OCI-LY7 (cell line): ENCODE results near the gene MYO9A. TPM values are rescaled to one million over a fixed set of nuclear protein-coding genes. Genes with fewer than 3 reads are reported as not detected.

ENCODE experiments used
- BruUV-seq: library from RNA; stranded (reverse); fragments of 400-500 nt; replicated peaks from 2 replicates; lab custom pipeline; 2021; lab: Mats Ljungman, UMichigan
- CTCF ChIA-PET: fragments of 300-600 bp; sonication (Branson Sonifier 250); formaldehyde crosslinking; loops from one replicate; lab custom pipeline; 2022; ENCODE audit warnings: antibody characterized with exemption; ENCODE audit not compliant: unreplicated experiment; lab: Charles Lee
- POLR2A ChIA-PET: fragments of 300-600 bp; sonication (Branson Sonifier 250); formaldehyde crosslinking; loops from one replicate; lab custom pipeline; 2022; ENCODE audit warnings: antibody characterized with exemption; lab: Charles Lee
- DNase-seq: peaks from one replicate; pipeline ENCODE4 v3.0.0-alpha.2; 2015; ENCODE audit warnings: low spot score
- H2AFZ ChIP-seq: fragments of 200-600 bp; sonication (generic), shearing (Covaris generic); 2 replicates; pipeline ENCODE4 v1.6.1; 2014; ENCODE audit warnings: mild to moderate bottlenecking, antibody characterized with exemption, low read length, moderate library complexity
- H3K27ac ChIP-seq: fragments of 200-600 bp; sonication (generic); 2 replicates; pipeline ENCODE4 v1.5.1; 2014; ENCODE audit warnings: mixed run types, low read depth, mild to moderate bottlenecking, moderate library complexity, low read length, inconsistent platforms; ENCODE audit not compliant: poor library complexity, severe bottlenecking
- H3K36me3 ChIP-seq: fragments of 200-600 bp; sonication (generic); 2 replicates; pipeline ENCODE4 v1.6.1; 2014; ENCODE audit warnings: mild to moderate bottlenecking, antibody characterized with exemption, low read length, moderate library complexity, mixed read lengths; ENCODE audit not compliant: insufficient read depth
- H3K4me1 ChIP-seq: fragments of 200-600 bp; sonication (generic); 2 replicates; pipeline ENCODE4 v1.5.1; 2014; ENCODE audit warnings: mild to moderate bottlenecking, low read length; ENCODE audit not compliant: insufficient read depth, poor library complexity, severe bottlenecking
- H3K4me2 ChIP-seq: fragments of 200-600 bp; sonication (generic); 2 replicates; pipeline ENCODE4 v1.6.1; 2014; ENCODE audit warnings: mild to moderate bottlenecking, low read length
- H3K4me3 ChIP-seq: fragments of 200-600 bp; sonication (generic); 2 replicates; pipeline ENCODE4 v1.5.1; 2014; ENCODE audit warnings: mild to moderate bottlenecking, low read depth, low read length; ENCODE audit not compliant: poor library complexity, severe bottlenecking
- H3K79me2 ChIP-seq: fragments of 200-600 bp; sonication (generic); 2 replicates; pipeline ENCODE4 v1.6.1; 2016; ENCODE audit warnings: low read depth, mild to moderate bottlenecking, low read length, moderate library complexity, mixed read lengths; ENCODE audit not compliant: insufficient read depth
- H3K9me2 ChIP-seq: fragments of 200-600 bp; sonication (generic); 2 replicates; pipeline ENCODE4 v1.6.1; 2016; ENCODE audit warnings: mild to moderate bottlenecking, low read length, mixed read lengths; ENCODE audit not compliant: insufficient read depth
- H3K9me3 ChIP-seq: fragments of 200-600 bp; sonication (generic); 2 replicates; pipeline ENCODE4 v1.6.1; 2014; ENCODE audit warnings: mild to moderate bottlenecking, mixed run types, low read length, mixed read lengths
- H4K20me1 ChIP-seq: fragments of 200-600 bp; sonication (generic); 2 replicates; pipeline ENCODE4 v1.6.1; 2014; ENCODE audit warnings: mild to moderate bottlenecking, antibody characterized with exemption, low read length, moderate library complexity, mixed read lengths; ENCODE audit not compliant: insufficient read depth
- EZH2phosphoT487 ChIP-seq: fragments of 200-600 bp; sonication (generic); IDR thresholded peaks from 2 replicates; pipeline ENCODE4 v1.6.1; 2018; ENCODE audit warnings: low read depth, borderline replicate concordance, mild to moderate bottlenecking, mixed run types, antibody characterized with exemption, low read length, moderate library complexity, mixed read lengths
- intact Hi-C: fragments of 100-400 bp; cut with micrococcal nuclease; formaldehyde crosslinking; loops from one replicate; pipeline ENCODE4 v1.10.0; 2022; ENCODE audit not compliant: unreplicated experiment
- total RNA-seq, 2 experiments: library from RNA; depleted of rRNA in 1 of 2; stranded (reverse); fragments of >200 nt in 1 of 2; shearing (Covaris generic) in 1 of 2; gene quantifications; 2 replicates each; pipeline ENCODE4 v1.2.3, GENCODE V29; 2014 to 2022
- TF ChIP-seq, protein P1 (sequence below): fragments of 200-600 bp; sonication (generic); conservative IDR thresholded peaks from 2 replicates; pipeline ENCODE4 v1.5.1; 2014; ENCODE audit warnings: mild to moderate bottlenecking, antibody characterized with exemption, low read length, moderate library complexity, mixed read lengths

Gene MYO9A
- total RNA-seq, 2 experiments from 2014 or later = 26.4 to 125 TPM

DNA sequence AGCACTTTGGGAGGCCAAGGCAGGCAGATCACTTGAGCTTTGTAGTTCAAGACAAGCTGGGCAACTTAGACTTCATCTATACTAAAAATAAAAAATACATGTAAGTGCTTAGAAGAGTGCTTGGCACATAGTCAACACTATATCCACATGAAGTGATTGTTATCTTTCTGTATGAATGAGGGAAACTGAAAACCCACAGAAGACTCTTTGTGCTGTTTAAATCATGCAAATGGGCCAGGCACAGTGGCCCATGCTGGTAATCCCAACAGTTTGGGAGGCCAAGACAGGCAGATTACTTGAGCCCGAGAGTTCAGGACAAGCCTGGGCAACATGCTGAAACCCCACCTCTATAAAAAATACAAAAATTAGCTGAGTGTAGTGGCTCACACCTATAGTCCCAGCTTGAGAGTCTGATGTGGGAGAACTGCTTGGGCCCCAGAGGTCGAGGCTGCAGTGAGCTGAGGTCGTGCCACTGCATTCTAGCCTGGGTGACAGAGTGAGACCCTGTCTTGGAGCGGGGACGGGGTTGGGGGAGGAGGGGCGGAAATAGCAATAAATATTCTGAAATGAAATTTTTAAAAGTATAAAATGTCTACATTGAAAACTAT lies 177.9 kb downstream of the MYO9A start:
- no peaks in the 10 kb centered on the region for H3K9me2 ChIP-seq
- TF ChIP-seq, protein P1, sequence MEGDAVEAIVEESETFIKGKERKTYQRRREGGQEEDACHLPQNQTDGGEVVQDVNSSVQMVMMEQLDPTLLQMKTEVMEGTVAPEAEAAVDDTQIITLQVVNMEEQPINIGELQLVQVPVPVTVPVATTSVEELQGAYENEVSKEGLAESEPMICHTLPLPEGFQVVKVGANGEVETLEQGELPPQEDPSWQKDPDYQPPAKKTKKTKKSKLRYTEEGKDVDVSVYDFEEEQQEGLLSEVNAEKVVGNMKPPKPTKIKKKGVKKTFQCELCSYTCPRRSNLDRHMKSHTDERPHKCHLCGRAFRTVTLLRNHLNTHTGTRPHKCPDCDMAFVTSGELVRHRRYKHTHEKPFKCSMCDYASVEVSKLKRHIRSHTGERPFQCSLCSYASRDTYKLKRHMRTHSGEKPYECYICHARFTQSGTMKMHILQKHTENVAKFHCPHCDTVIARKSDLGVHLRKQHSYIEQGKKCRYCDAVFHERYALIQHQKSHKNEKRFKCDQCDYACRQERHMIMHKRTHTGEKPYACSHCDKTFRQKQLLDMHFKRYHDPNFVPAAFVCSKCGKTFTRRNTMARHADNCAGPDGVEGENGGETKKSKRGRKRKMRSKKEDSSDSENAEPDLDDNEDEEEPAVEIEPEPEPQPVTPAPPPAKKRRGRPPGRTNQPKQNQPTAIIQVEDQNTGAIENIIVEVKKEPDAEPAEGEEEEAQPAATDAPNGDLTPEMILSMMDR = no peak
- TF ChIP-seq EZH2phosphoT487 = no peak
- POLR2A ChIA-PET = interaction anchor here (0.9 to 1.4 kb wide), 2 partner anchors 59 to 285 kb away, joined by 5 read pairs; no protein-coding TSS in a partner anchor
- no peak overlapping the region for H3K4me3 ChIP-seq
- no peak overlapping the region for H3K27ac ChIP-seq
- H3K4me1 ChIP-seq = no peaks in the 10 kb centered on the region
- BruUV-seq = no TSS peak
- intact Hi-C loops = no loop called here
- H3K79me2 ChIP-seq = no peaks in the 10 kb centered on the region
- H3K4me2 ChIP-seq = no peak overlapping the region
- CTCF ChIA-PET = no interaction called here
- DNase-seq = no peak
- H4K20me1 ChIP-seq = no peaks in the 10 kb centered on the region
- H3K36me3 ChIP-seq = 0 out of 2 replicates have a peak, but pooled peaks cover 2% of the 10 kb centered on the region
- no peak overlapping the region for H2AFZ ChIP-seq
- no peaks in the 10 kb centered on the region for H3K9me3 ChIP-seq

DNA sequence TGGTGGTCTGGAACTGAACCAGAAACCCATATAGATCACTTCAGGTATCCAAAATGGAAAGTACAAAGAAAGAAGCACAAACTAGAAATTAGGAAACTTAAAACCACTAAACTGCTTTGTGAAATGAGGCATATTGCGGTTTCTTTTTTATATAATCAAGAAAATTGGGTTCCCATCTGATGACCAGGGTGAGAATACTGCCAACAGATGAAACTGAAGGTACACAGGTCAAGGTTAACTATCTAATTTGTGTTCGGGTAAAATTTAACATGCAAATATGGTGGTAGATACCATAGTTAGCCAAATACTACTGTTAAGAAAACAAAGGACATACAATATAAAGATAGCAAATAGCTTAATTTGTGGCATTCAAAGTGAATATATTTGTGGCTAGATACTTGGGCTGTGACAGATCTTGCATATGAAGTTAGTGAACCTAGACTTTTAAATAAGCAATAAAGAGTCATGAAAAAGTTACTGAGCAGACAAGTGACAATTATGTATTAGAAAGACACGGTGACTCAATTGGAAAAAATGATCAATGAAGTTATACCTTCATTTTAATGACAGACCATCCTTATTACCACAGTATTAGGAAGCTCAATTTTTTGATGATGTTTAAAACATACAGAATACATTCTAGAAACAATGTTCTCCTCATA lies 180.2 kb downstream of the MYO9A start:
- ChIA-PET CTCF (no interaction called here), POLR2A (interaction anchor here (0.7 kb wide), 1 partner anchor 629 kb away, joined by 3 read pairs; no protein-coding TSS in a partner anchor)
- no peak for TF ChIP-seq EZH2phosphoT487
- TF ChIP-seq, protein P1 = no peak
- peaks cover 21% of the 10 kb centered on the region for H3K36me3 ChIP-seq
- no peaks in the 10 kb centered on the region for H3K79me2 ChIP-seq
- no peaks in the 10 kb centered on the region for H3K4me1 ChIP-seq
- H4K20me1 ChIP-seq = no peaks in the 10 kb centered on the region
- no peak overlapping the region for H3K4me3 ChIP-seq
- no peak overlapping the region for H3K27ac ChIP-seq
- DNase-seq = no peak
- no TSS peak for BruUV-seq
- no peaks in the 10 kb centered on the region for H3K9me2 ChIP-seq
- no peak overlapping the region for H3K4me2 ChIP-seq
- H2AFZ ChIP-seq = no peak overlapping the region
- intact Hi-C loops = no loop called here
- H3K9me3 ChIP-seq = no peaks in the 10 kb centered on the region

DNA sequence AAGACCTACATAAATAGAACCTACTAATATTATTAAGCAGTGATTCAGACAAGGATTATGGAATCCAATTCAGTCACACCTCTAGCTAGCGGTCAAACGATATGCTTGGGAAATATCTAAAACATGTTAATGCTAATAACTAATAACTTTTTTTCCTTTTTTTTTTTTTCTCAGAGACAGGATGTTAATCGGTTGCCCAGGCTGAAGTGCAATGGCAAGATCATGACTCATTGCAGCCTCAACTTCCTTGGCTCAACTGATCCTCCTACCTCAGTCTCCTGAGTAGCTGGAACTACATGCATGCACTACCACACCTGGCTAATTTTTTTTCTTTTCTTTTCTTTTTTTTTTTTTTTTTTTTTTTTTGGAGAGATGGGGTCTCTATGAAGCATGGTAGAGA lies 183.5 kb downstream of the MYO9A start:
- Histone ChIP-seq H4K20me1 (no peaks in the 10 kb centered on the region), H3K9me2 (no peaks in the 10 kb centered on the region), H3K79me2 (no peaks in the 10 kb centered on the region), H2AFZ (no peak overlapping the region), H3K27ac (no peak overlapping the region), H3K4me1 (no peaks in the 10 kb centered on the region), H3K4me3 (no peak overlapping the region), H3K4me2 (no peak overlapping the region), H3K9me3 (no peaks in the 10 kb centered on the region), H3K36me3 (peaks cover 48% of the 10 kb centered on the region)
- ChIA-PET CTCF (no interaction called here), POLR2A (interaction anchor here (0.6 kb wide), 1 partner anchor 23 kb away, joined by 3 read pairs; no protein-coding TSS in a partner anchor)
- intact Hi-C loops = no loop called here
- TF ChIP-seq EZH2phosphoT487 = no peak
- TF ChIP-seq, protein P1 = no peak
- no peak for DNase-seq
- no TSS peak for BruUV-seq
